ENCODE measurements around the gene HMSD. TPM values are rescaled to one million over a fixed set of nuclear protein-coding genes. Genes with fewer than 3 reads are reported as not detected.

The HMSD gene
- 1 to 10 TPM in 2 of 6 donors, under 1 TPM in 2, not detected in 2; 0.30 to 2.9 (median 1.0) TPM for total RNA-seq

- peak within 1 kb of the TSS; percentile 3 to 57 (median 49) for H3K27ac ChIP-seq
- ATAC-seq (ENCODE audit: low FRiP score in 2 of 2), result peak; percentile 89 to 92
- no peaks in the 10 kb centered on the region for H3K36me3 ChIP-seq
- 16 to 19% methylated on average over 35 of the region's 35 CpGs for WGBS, 2 donors
- H3K27me3 ChIP-seq, result no peaks in the 10 kb centered on the region
- DNase-seq, result peak; percentile 88 to 93
- H3K4me1 ChIP-seq, result peaks cover 0 to 12% (median 7%) of the 10 kb centered on the region in 4 donors
- peak within 1 kb of the TSS in 3 of 4 donors; percentile 23 to 44 (median 34) for H3K4me3 ChIP-seq
- TF ChIP-seq POLR2A (IDR thresholded peaks at IDR 0.05) (no peak), EP300 (IDR thresholded peaks at IDR 0.05) (no peak), CTCF (IDR thresholded peaks at IDR 0.05) (peak; percentile 11 to 36 (median 32)), POLR2AphosphoS5 (IDR thresholded peaks at IDR 0.05) (peak in 1 of 2 donors; percentile 8)
- H3K9me3 ChIP-seq, result no peaks in the 10 kb centered on the region
Observed at GRCh38 chr18:63949068-63949737, at the start of gene HMSD. TSS of gene HMSD (plus strand) at chr18:63949301. CDS start at chr18:63953456, 4,155 bp downstream.

GRCh38 chr18:63903851-63904570, 45.1 kb upstream of the HMSD start:
- no peaks in the 10 kb centered on the region for H3K9me3 ChIP-seq
- no peaks in the 10 kb centered on the region for H3K27me3 ChIP-seq
- no peaks in the 10 kb centered on the region for H3K36me3 ChIP-seq
- no peak overlapping the region for H3K4me3 ChIP-seq
- no peak for TF ChIP-seq EP300 (IDR thresholded peaks at IDR 0.05)
- H3K4me1 ChIP-seq, result no peaks in the 10 kb centered on the region
- ATAC-seq (ENCODE audit: low FRiP score in 2 of 2), result no peak
- no peak for DNase-seq
- no peak overlapping the region for H3K27ac ChIP-seq
- WGBS, 2 donors, result 84 to 100% methylated on average over 1 of the region's 1 CpG

- no peaks in the 10 kb centered on the region for H3K4me1 ChIP-seq
- H3K9me3 ChIP-seq, result no peaks in the 10 kb centered on the region
- H3K27ac ChIP-seq, result no peak overlapping the region
- TF ChIP-seq EP300 (IDR thresholded peaks at IDR 0.05), result no peak
- no peak for TF ChIP-seq POLR2A (IDR thresholded peaks at IDR 0.05)
- TF ChIP-seq POLR2AphosphoS5 (IDR thresholded peaks at IDR 0.05), result no peak
- no peak for TF ChIP-seq CTCF (IDR thresholded peaks at IDR 0.05)
- no peak for DNase-seq
- H3K36me3 ChIP-seq, result no peaks in the 10 kb centered on the region
- no peaks in the 10 kb centered on the region for H3K27me3 ChIP-seq
- no peak overlapping the region for H3K4me3 ChIP-seq
- WGBS, 2 donors, result 72 to 80% methylated on average over 1 of the region's 1 CpG
- no peak for ATAC-seq (ENCODE audit: low FRiP score in 2 of 2)
Observed at GRCh38 chr18:63904694-63905093, 44.4 kb upstream of the HMSD start.

GRCh38 chr18:63905361-63905760, 43.7 kb upstream of the HMSD start:
- no peaks in the 10 kb centered on the region for H3K36me3 ChIP-seq

More at GRCh38 chr18:63905361-63905760, 43.7 kb upstream of the HMSD start:
- H3K27ac ChIP-seq, result no peak overlapping the region
- WGBS, 2 donors, result 95 to 98% methylated on average over 2 of the region's 2 CpGs
- H3K27me3 ChIP-seq, result no peaks in the 10 kb centered on the region
- no peaks in the 10 kb centered on the region for H3K4me1 ChIP-seq
- TF ChIP-seq CTCF (IDR thresholded peaks at IDR 0.05), result no peak
- no peak for TF ChIP-seq POLR2AphosphoS5 (IDR thresholded peaks at IDR 0.05)
- no peak for TF ChIP-seq EP300 (IDR thresholded peaks at IDR 0.05)
- TF ChIP-seq POLR2A (IDR thresholded peaks at IDR 0.05), result no peak
- no peak overlapping the region for H3K4me3 ChIP-seq
- ATAC-seq (ENCODE audit: low FRiP score in 2 of 2), result no peak
- DNase-seq, result no peak
- H3K9me3 ChIP-seq, result no peaks in the 10 kb centered on the region

All from upper lobe of left lung (tissue), 6 donors.